ENCODE measurements around the gene CD58. TPM values are rescaled to one million over a fixed set of nuclear protein-coding genes. Genes with fewer than 3 reads are reported as not detected.

Gene CD58
- polyA plus RNA-seq, 3 donors = 81.0 to 168 (median 128) TPM

DNA sequence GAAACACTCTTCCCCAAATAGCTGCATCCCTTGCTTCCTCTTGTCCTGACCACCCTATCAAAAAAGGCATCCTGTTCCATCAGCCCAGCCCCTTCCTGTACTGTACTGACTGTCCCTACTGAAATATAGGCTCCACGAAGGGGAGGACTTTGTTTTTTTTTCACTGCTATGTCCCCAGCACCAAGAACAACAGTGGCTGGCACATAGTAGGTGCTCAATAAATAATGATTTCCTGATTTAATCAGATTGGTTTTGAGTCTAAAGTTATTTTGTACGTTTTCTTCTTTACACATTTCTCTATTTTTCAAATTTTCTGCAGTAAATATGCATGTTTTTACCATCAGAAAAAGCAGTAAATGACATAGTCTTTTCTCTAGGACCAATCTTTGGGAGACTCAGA lies 73.9 kb downstream of the CD58 start:
- Mint-ChIP-seq H3K4me3 (peak overlapping the region; percentile 20 to 67), H3K36me3 (peaks cover 15 to 33% of the 10 kb centered on the region in 2 donors), H3K27ac (peak overlapping the region; percentile 80 to 95 (median 89)), H3K27me3 (ENCODE audit: low read depth in 3 of 3) (peaks cover 0 to 2% (median 0%) of the 10 kb centered on the region in 3 donors), H3K9me3 (peaks cover 0 to 3% (median 0%) of the 10 kb centered on the region in 7 donors), H3K4me1 (peaks cover 58% of the 10 kb centered on the region)
- H4K20me1 ChIP-seq (ENCODE audit: insufficient read depth, low read length) = no peaks in the 10 kb centered on the region
- H3K4me2 ChIP-seq (replicated peaks; ENCODE audit: extremely low read depth, low read length, poor library complexity, severe bottlenecking) = peak overlapping the region; percentile 28
- H3K79me2 ChIP-seq (ENCODE audit: insufficient read depth, low read length) = no peaks in the 10 kb centered on the region
- H2AFZ ChIP-seq (ENCODE audit: insufficient read depth, low read depth, low read length, poor library complexity, severe bottlenecking) = peak overlapping the region; percentile 66
- no peaks in the 10 kb centered on the region for H3K36me3 ChIP-seq (replicated peaks in 1 of 2; ENCODE audit: control insufficient read depth in 1 of 2, insufficient read depth in 2 of 2, low read length in 2 of 2)
- no peaks in the 10 kb centered on the region for H3K9me3 ChIP-seq (replicated peaks in 1 of 2; ENCODE audit: control insufficient read depth in 1 of 2, insufficient read depth in 1 of 2, low read length in 2 of 2)
- H3K27ac ChIP-seq (ENCODE audit: low read depth in 1 of 2, low read length in 2 of 2) = peak overlapping the region; percentile 61 to 85
- intact Hi-C loops (cut with micrococcal nuclease) = loop anchor here (5.0 to 10.0 kb wide), 2 partner anchors 122 to 355 kb away; partner anchors contain the start of gene ATP1A1 (in 1 of the 2)
- peak overlapping the region in 1 of 3 experiments; percentile 6 for H3K4me3 ChIP-seq (replicated peaks in 1 of 3; ENCODE audit: low read depth in 2 of 3, low read length in 3 of 3)
- H3K4me1 ChIP-seq (ENCODE audit: control insufficient read depth in 1 of 2, insufficient read depth in 2 of 2, low read length in 2 of 2) = peaks cover 53 to 55% of the 10 kb centered on the region in 2 donors
- no peaks in the 10 kb centered on the region for H3K27me3 ChIP-seq (ENCODE audit: control insufficient read depth in 2 of 2, insufficient read depth in 2 of 2, low read length in 2 of 2)
- WGBS (ENCODE audit: insufficient coverage) = no CpG with 5 or more reads among the region's 2 CpGs
- no peak overlapping the region for H3K9ac ChIP-seq (ENCODE audit: insufficient read depth, low read length, poor library complexity, severe bottlenecking)
- peak in 1 of 3 donors; percentile 16 for DNase-seq
- TF ChIP-seq, protein P1, sequence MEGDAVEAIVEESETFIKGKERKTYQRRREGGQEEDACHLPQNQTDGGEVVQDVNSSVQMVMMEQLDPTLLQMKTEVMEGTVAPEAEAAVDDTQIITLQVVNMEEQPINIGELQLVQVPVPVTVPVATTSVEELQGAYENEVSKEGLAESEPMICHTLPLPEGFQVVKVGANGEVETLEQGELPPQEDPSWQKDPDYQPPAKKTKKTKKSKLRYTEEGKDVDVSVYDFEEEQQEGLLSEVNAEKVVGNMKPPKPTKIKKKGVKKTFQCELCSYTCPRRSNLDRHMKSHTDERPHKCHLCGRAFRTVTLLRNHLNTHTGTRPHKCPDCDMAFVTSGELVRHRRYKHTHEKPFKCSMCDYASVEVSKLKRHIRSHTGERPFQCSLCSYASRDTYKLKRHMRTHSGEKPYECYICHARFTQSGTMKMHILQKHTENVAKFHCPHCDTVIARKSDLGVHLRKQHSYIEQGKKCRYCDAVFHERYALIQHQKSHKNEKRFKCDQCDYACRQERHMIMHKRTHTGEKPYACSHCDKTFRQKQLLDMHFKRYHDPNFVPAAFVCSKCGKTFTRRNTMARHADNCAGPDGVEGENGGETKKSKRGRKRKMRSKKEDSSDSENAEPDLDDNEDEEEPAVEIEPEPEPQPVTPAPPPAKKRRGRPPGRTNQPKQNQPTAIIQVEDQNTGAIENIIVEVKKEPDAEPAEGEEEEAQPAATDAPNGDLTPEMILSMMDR (IDR thresholded peaks at IDR 0.05) = no peak

DNA sequence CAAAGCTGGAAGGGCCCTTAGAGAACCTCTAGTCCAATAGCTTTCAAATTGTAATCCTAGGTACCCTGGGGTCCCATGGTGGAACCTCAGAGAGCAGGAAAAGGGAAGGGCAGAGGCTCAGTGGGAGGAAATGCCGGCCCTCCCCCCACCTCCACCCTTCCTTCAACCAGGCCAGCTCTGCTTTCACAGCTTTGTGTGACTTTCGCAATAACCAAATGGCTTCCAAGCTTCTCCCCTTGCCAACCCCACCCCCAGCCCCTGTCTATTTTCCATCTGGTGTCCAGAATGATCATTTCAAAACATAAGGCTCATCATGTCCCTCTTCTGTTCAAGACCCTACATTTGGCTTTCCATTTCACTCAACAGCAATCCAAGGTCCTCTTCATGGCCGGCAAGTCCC lies 74.4 kb downstream of the CD58 start:
- peak overlapping the region; percentile 4 to 85 for H3K27ac ChIP-seq (ENCODE audit: low read depth in 1 of 2, low read length in 2 of 2)
- no peaks in the 10 kb centered on the region for H3K9me3 ChIP-seq (replicated peaks in 1 of 2; ENCODE audit: control insufficient read depth in 1 of 2, insufficient read depth in 1 of 2, low read length in 2 of 2)
- TF ChIP-seq, protein P1 (IDR thresholded peaks at IDR 0.05) = no peak
- H3K4me1 ChIP-seq (ENCODE audit: control insufficient read depth in 1 of 2, insufficient read depth in 2 of 2, low read length in 2 of 2) = peaks cover 53 to 55% of the 10 kb centered on the region in 2 donors
- H3K79me2 ChIP-seq (ENCODE audit: insufficient read depth, low read length) = no peaks in the 10 kb centered on the region
- H3K36me3 ChIP-seq (replicated peaks in 1 of 2; ENCODE audit: control insufficient read depth in 1 of 2, insufficient read depth in 2 of 2, low read length in 2 of 2) = no peaks in the 10 kb centered on the region
- H2AFZ ChIP-seq (ENCODE audit: insufficient read depth, low read depth, low read length, poor library complexity, severe bottlenecking) = peak overlapping the region; percentile 66
- DNase-seq = peak in 2 of 3 donors; percentile 44 to 45
- peaks cover 0 to 2% (median 0%) of the 10 kb centered on the region in 3 donors for H3K27me3 Mint-ChIP-seq (ENCODE audit: low read depth in 3 of 3)
- 36% methylated on average over 3 of the region's 3 CpGs for WGBS (ENCODE audit: insufficient coverage)
- H3K4me3 ChIP-seq (replicated peaks in 1 of 3; ENCODE audit: low read depth in 2 of 3, low read length in 3 of 3) = peak overlapping the region in 1 of 3 experiments; percentile 6
- H3K9me3 Mint-ChIP-seq = peaks cover 0 to 3% (median 0%) of the 10 kb centered on the region in 7 donors
- intact Hi-C loops (cut with micrococcal nuclease) = loop anchor here (5.0 to 10.0 kb wide), 2 partner anchors 122 to 354 kb away; partner anchors contain the start of gene ATP1A1 (in 1 of the 2)
- H3K9ac ChIP-seq (ENCODE audit: insufficient read depth, low read length, poor library complexity, severe bottlenecking) = no peak overlapping the region
- peak overlapping the region; percentile 80 to 95 (median 86) for H3K27ac Mint-ChIP-seq
- no peaks in the 10 kb centered on the region for H3K27me3 ChIP-seq (ENCODE audit: control insufficient read depth in 2 of 2, insufficient read depth in 2 of 2, low read length in 2 of 2)
- H3K4me1 Mint-ChIP-seq = peaks cover 58% of the 10 kb centered on the region
- H4K20me1 ChIP-seq (ENCODE audit: insufficient read depth, low read length) = no peaks in the 10 kb centered on the region
- peaks cover 13 to 31% of the 10 kb centered on the region in 2 donors for H3K36me3 Mint-ChIP-seq
- peak overlapping the region; percentile 28 for H3K4me2 ChIP-seq (replicated peaks; ENCODE audit: extremely low read depth, low read length, poor library complexity, severe bottlenecking)
- peak overlapping the region; percentile 20 to 67 for H3K4me3 Mint-ChIP-seq

All from CD14-positive monocyte (primary cell).